ENCODE data around the gene PLIN3.
"Not testable (repeated sequence)": the region's sequence is repeated elsewhere in the genome, so short reads cannot be mapped to it uniquely, and the experiment has no call there.

PLIN3 gene

GRCh38 chr19:4889034-4889815 is 21.8 kb upstream of the PLIN3 start:
- DNase-seq: no peak

- not testable (repeated sequence) for DNase-seq
Measured at GRCh38 chr19:4887803-4888202, 20.3 kb upstream of the PLIN3 start.

- not testable (repeated sequence) for DNase-seq
Measured at GRCh38 chr19:4884993-4885392, 17.5 kb upstream of the PLIN3 start.

- not testable (repeated sequence) for DNase-seq
Measured at GRCh38 chr19:4882874-4883273, 15.4 kb upstream of the PLIN3 start.

GRCh38 chr19:4879041-4879440 is 11.6 kb upstream of the PLIN3 start:
- DNase-seq: no peak

- no peak for DNase-seq
Measured at GRCh38 chr19:4878491-4878968, 11.1 kb upstream of the PLIN3 start.

GRCh38 chr19:4877753-4878490 is 10.5 kb upstream of the PLIN3 start:
- DNase-seq: no peak

GRCh38 chr19:4873930-4874329 is 6.5 kb upstream of the PLIN3 start:
- no peak for DNase-seq

- DNase-seq: no peak
Measured at GRCh38 chr19:4871711-4872110, 4.2 kb upstream of the PLIN3 start.

- peak; percentile 67 for DNase-seq
Measured at GRCh38 chr19:4870025-4870700, 2.7 kb upstream of the PLIN3 start.

GRCh38 chr19:4868286-4868834 is 893 bp upstream of the PLIN3 start:
- DNase-seq: no peak

- DNase-seq: no peak
Measured at GRCh38 chr19:4866595-4867424, 657 bp downstream of the PLIN3 start.

GRCh38 chr19:4861147-4861546 is 6.3 kb downstream of the PLIN3 start:
- DNase-seq: no peak

GRCh38 chr19:4859697-4860096 is 7.8 kb downstream of the PLIN3 start:
- DNase-seq: no peak

GRCh38 chr19:4856468-4856867 is 11.0 kb downstream of the PLIN3 start:
- DNase-seq: not testable (repeated sequence)

GRCh38 chr19:4853506-4853905 is 14.0 kb downstream of the PLIN3 start:
- DNase-seq: not testable (repeated sequence)

GRCh38 chr19:4852484-4852883 is 15.0 kb downstream of the PLIN3 start:
- no peak for DNase-seq

- peak; percentile 42 for DNase-seq
Measured at GRCh38 chr19:4851551-4852290, 15.7 kb downstream of the PLIN3 start.

- no peak for DNase-seq
Measured at GRCh38 chr19:4849019-4849418, 18.4 kb downstream of the PLIN3 start.

GRCh38 chr19:4847190-4847973 is 20.1 kb downstream of the PLIN3 start:
- DNase-seq: no peak

GRCh38 chr19:4845975-4846374 is 21.5 kb downstream of the PLIN3 start:
- not testable (repeated sequence) for DNase-seq

Data from RPMI8226 (cell line).